HepG2 (cell line): ENCODE results near the gene PSD4. TPM values are rescaled to one million over a fixed set of nuclear protein-coding genes. Genes with fewer than 3 reads are reported as not detected.

Experiments used
- CEBPB ChIP-seq: IDR thresholded peaks from 2 replicates; pipeline ENCODE4 v1.6.1; 2011; ENCODE audit warnings: low read depth, low read length, improper control_type of control experiment, borderline replicate concordance
- EEA1 ChIP-seq: sonication (generic); formaldehyde crosslinking; IDR thresholded peaks from 2 replicates; pipeline ENCODE4 v1.5.1; 2020; ENCODE audit warnings: mild to moderate bottlenecking, missing genetic modification reagents, borderline replicate concordance
- FOSL2 ChIP-seq: sonication (generic); formaldehyde crosslinking; IDR thresholded peaks from 2 replicates; pipeline ENCODE4 v1.4.0; 2020; ENCODE audit warnings: missing genetic modification reagents
- GABPA ChIP-seq, 2 experiments: IDR thresholded peaks; 2 replicates each; pipeline ENCODE4 v1.6.1; 2011 to 2016; ENCODE audit warnings: low read depth in 2 of 2, low read length in 1 of 2, missing biosample characterization in 1 of 2, missing genetic modification characterization in 1 of 2
- KLF6 ChIP-seq: IDR thresholded peaks from 2 replicates; pipeline ENCODE4 v1.8.0; 2016; ENCODE audit warnings: missing biosample characterization, missing genetic modification reagents
- MBD4 ChIP-seq: IDR thresholded peaks from 2 replicates; pipeline ENCODE4 v1.6.1; 2012; ENCODE audit warnings: low read length, inconsistent platforms, borderline replicate concordance
- MIER2 ChIP-seq: IDR thresholded peaks from 2 replicates; pipeline ENCODE4 v1.6.1; 2016; ENCODE audit warnings: missing biosample characterization, missing genetic modification reagents
- NFE2L2 ChIP-seq: fragments of 150-350 bp; IDR thresholded peaks from 2 replicates; pipeline ENCODE4 v1.6.1; 2014; ENCODE audit warnings: low read length
- PCBP1 ChIP-seq: fragments of 200-400 bp; formaldehyde crosslinking; IDR thresholded peaks from 2 replicates; pipeline ENCODE4 v1.6.1; 2017; ENCODE audit warnings: mild to moderate bottlenecking, low read depth, low read length, borderline replicate concordance
- POLR2AphosphoS5 ChIP-seq: IDR thresholded peaks from 2 replicates; pipeline ENCODE4 v1.6.1; 2012; ENCODE audit warnings: low read depth, low read length
- SATB2 ChIP-seq: sonication (generic); formaldehyde crosslinking; IDR thresholded peaks from 2 replicates; pipeline ENCODE4 v1.5.0; 2020; ENCODE audit warnings: missing genetic modification reagents
- SMARCE1 ChIP-seq: fragments of 450-650 bp; IDR thresholded peaks from 2 replicates; pipeline ENCODE4 v1.6.1; 2017; ENCODE audit warnings: borderline replicate concordance
- SP2 ChIP-seq: sonication (generic); formaldehyde crosslinking; IDR thresholded peaks from 2 replicates; pipeline ENCODE4 v1.5.1; 2020; ENCODE audit warnings: mild to moderate bottlenecking, missing genetic modification reagents
- SUZ12 ChIP-seq: fragments of 150-350 bp; IDR thresholded peaks from 2 replicates; pipeline ENCODE4 v1.6.1; 2014; ENCODE audit warnings: low read depth, low read length
- TEAD2 ChIP-seq: sonication (generic); formaldehyde crosslinking; IDR thresholded peaks from 2 replicates; pipeline ENCODE4 v1.9.0; 2021; ENCODE audit warnings: missing genetic modification reagents
- TRIM24 ChIP-seq: sonication (generic); formaldehyde crosslinking; IDR thresholded peaks from 2 replicates; pipeline ENCODE4 v1.8.0; 2022; ENCODE audit warnings: mild to moderate bottlenecking, missing genetic modification reagents
- XRCC5 ChIP-seq: fragments of 200-400 bp; formaldehyde crosslinking; optimal IDR thresholded peaks from 2 replicates; pipeline ENCODE3; 2017; ENCODE audit warnings: mild to moderate bottlenecking, low read length
- ZNF496 ChIP-seq: sonication (generic); formaldehyde crosslinking; IDR thresholded peaks from 2 replicates; pipeline ENCODE4 v1.8.1; 2023; ENCODE audit warnings: mild to moderate bottlenecking, moderate library complexity, missing genetic modification reagents; ENCODE audit not compliant: insufficient replicate concordance
- ZNF607 ChIP-seq: sonication (generic); formaldehyde crosslinking; IDR thresholded peaks from 2 replicates; pipeline ENCODE4 v1.5.1; 2020; ENCODE audit warnings: missing genetic modification reagents, mild to moderate bottlenecking, borderline replicate concordance
- ZNF678 ChIP-seq: sonication (generic); formaldehyde crosslinking; IDR thresholded peaks from 2 replicates; pipeline ENCODE4 v1.4.0; 2020; ENCODE audit warnings: mild to moderate bottlenecking, missing genetic modification reagents
- ZNF776 ChIP-seq: sonication (generic); formaldehyde crosslinking; IDR thresholded peaks from 2 replicates; pipeline ENCODE4 v1.4.0; 2020; ENCODE audit warnings: mild to moderate bottlenecking, missing genetic modification reagents
- ZSCAN25 ChIP-seq: sonication (generic); formaldehyde crosslinking; IDR thresholded peaks from 2 replicates; pipeline ENCODE4 v1.8.0; 2022; ENCODE audit warnings: mild to moderate bottlenecking, missing genetic modification reagents
- polyA plus RNA-seq, 8 experiments: library from polyadenylated mRNA; depleted of rRNA in 3 of 8; stranded (reverse) in 7 of 8; unstranded in 1 of 8; fragments of >200 nt; fragmentation: Illumina TruSeq in 4 of 8; extraction: Trizol in 4 of 8; gene quantifications; 2 replicates each; pipeline versions ENCODE4 v1.2.1 to v1.2.3, GENCODE V29; 2011 to 2016; ENCODE audit warnings: low read depth in 4 of 8, missing spikeins in 1 of 8, mixed read lengths in 1 of 8; ENCODE audit not compliant: insufficient read depth in 1 of 8
- total RNA-seq, 5 experiments: library from RNA; depleted of rRNA; stranded (reverse); fragments of >200 nt; fragmentation: Illumina TruSeq; extraction: Trizol; gene quantifications; 2 replicates each; pipeline ENCODE4 v1.2.3, GENCODE V29; 2016; ENCODE audit warnings: low read depth in 1 of 5
- TF ChIP-seq, protein P1 (sequence below): IDR thresholded peaks from 2 replicates; pipeline ENCODE4 v1.6.1; 2018; ENCODE audit warnings: missing genetic modification reagents
- TF ChIP-seq, protein P2 (sequence below): sonication (generic); formaldehyde crosslinking; IDR thresholded peaks from 2 replicates; pipeline ENCODE4 v1.8.1; 2023; ENCODE audit warnings: mild to moderate bottlenecking, missing genetic modification reagents
- TF ChIP-seq, protein P3 (sequence below): sonication (generic); formaldehyde crosslinking; IDR thresholded peaks from 2 replicates; pipeline ENCODE4 v1.8.1; 2022; ENCODE audit warnings: low read depth, mild to moderate bottlenecking, missing genetic modification reagents
- TF ChIP-seq, protein P4 (sequence below): sonication (generic); formaldehyde crosslinking; IDR thresholded peaks from 2 replicates; pipeline ENCODE4 v1.9.0; 2021; ENCODE audit warnings: missing genetic modification reagents, mild to moderate bottlenecking, borderline replicate concordance
- TF ChIP-seq, protein P5 (sequence below): sonication (generic); formaldehyde crosslinking; IDR thresholded peaks from 2 replicates; pipeline ENCODE4 v1.4.0; 2020; ENCODE audit warnings: missing genetic modification reagents

Gene PSD4
- total and polyA plus RNA-seq, 2 of the 13 experiments (the other 11 are each of a cell fraction or from before 2014, with no cell fraction given), result 5.8 to 9.4 TPM

DNA sequence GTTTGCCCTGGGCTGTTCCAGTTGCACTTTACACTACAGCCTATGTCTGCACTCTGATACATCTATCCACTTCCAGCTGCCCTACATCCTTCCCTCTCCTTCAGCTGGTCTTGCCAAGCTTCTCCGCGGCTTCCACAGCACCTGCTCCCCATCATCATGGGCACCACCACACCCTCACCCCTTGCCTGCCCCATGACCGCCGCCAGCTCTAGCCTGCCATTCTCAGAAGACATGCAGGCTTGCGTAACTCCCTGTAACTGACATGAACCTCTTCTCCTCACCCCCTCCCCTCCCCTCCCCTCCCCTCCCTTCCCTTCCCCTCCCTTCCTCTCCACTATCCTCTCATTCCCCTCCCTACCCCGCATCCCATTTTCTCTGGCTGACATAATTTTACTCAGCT lies 59.0 kb downstream of the PSD4 start (continued):
- no peak for TF ChIP-seq TRIM24 (CRISPR knock-in tag)
- TF ChIP-seq SP2 (CRISPR knock-in tag), result no peak
- no peak for TF ChIP-seq ZNF678 (CRISPR knock-in tag)
- TF ChIP-seq GABPA (IDR thresholded peaks at IDR 0.05; ENCODE audit: low read depth, low read length), result no peak
- TF ChIP-seq GABPA (CRISPR knock-in tag; IDR thresholded peaks at IDR 0.05; ENCODE audit: low read depth), result no peak
- TF ChIP-seq, protein P1, sequence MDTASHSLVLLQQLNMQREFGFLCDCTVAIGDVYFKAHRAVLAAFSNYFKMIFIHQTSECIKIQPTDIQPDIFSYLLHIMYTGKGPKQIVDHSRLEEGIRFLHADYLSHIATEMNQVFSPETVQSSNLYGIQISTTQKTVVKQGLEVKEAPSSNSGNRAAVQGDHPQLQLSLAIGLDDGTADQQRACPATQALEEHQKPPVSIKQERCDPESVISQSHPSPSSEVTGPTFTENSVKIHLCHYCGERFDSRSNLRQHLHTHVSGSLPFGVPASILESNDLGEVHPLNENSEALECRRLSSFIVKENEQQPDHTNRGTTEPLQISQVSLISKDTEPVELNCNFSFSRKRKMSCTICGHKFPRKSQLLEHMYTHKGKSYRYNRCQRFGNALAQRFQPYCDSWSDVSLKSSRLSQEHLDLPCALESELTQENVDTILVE (CRISPR knock-in tag), result no peak
- TF ChIP-seq, protein P2, sequence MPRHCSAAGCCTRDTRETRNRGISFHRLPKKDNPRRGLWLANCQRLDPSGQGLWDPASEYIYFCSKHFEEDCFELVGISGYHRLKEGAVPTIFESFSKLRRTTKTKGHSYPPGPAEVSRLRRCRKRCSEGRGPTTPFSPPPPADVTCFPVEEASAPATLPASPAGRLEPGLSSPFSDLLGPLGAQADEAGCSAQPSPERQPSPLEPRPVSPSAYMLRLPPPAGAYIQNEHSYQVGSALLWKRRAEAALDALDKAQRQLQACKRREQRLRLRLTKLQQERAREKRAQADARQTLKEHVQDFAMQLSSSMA (CRISPR knock-in tag), result no peak
- TF ChIP-seq SMARCE1, result no peak
- TF ChIP-seq CEBPB, result 0 out of 2 replicates have a peak, but pooled peaks have one; percentile 43
- TF ChIP-seq, protein P3, sequence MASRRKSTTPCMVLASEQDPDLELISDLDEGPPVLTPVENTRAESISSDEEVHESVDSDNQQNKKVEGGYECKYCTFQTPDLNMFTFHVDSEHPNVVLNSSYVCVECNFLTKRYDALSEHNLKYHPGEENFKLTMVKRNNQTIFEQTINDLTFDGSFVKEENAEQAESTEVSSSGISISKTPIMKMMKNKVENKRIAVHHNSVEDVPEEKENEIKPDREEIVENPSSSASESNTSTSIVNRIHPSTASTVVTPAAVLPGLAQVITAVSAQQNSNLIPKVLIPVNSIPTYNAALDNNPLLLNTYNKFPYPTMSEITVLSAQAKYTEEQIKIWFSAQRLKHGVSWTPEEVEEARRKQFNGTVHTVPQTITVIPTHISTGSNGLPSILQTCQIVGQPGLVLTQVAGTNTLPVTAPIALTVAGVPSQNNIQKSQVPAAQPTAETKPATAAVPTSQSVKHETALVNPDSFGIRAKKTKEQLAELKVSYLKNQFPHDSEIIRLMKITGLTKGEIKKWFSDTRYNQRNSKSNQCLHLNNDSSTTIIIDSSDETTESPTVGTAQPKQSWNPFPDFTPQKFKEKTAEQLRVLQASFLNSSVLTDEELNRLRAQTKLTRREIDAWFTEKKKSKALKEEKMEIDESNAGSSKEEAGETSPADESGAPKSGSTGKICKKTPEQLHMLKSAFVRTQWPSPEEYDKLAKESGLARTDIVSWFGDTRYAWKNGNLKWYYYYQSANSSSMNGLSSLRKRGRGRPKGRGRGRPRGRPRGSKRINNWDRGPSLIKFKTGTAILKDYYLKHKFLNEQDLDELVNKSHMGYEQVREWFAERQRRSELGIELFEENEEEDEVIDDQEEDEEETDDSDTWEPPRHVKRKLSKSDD (CRISPR knock-in tag), result no peak
- TF ChIP-seq NFE2L2, result no peak
- TF ChIP-seq SATB2 (CRISPR knock-in tag), result no peak
- TF ChIP-seq ZNF776 (CRISPR knock-in tag), result 0 out of 2 replicates have a peak, but pooled peaks have one; percentile 32
- no peak for TF ChIP-seq MBD4
- 0 out of 2 replicates have a peak, but pooled peaks have one; percentile 58 for TF ChIP-seq PCBP1
- no peak for TF ChIP-seq MIER2 (CRISPR knock-in tag)
- peak; percentile 23 for TF ChIP-seq XRCC5
- no peak for TF ChIP-seq KLF6
- no peak for TF ChIP-seq FOSL2 (CRISPR knock-in tag)
- peak; percentile 95 for TF ChIP-seq ZSCAN25 (CRISPR knock-in tag)
- no peak for TF ChIP-seq TEAD2 (CRISPR knock-in tag)
- no peak for TF ChIP-seq ZNF496 (CRISPR knock-in tag)
- TF ChIP-seq, protein P4, sequence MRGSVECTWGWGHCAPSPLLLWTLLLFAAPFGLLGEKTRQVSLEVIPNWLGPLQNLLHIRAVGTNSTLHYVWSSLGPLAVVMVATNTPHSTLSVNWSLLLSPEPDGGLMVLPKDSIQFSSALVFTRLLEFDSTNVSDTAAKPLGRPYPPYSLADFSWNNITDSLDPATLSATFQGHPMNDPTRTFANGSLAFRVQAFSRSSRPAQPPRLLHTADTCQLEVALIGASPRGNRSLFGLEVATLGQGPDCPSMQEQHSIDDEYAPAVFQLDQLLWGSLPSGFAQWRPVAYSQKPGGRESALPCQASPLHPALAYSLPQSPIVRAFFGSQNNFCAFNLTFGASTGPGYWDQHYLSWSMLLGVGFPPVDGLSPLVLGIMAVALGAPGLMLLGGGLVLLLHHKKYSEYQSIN (CRISPR knock-in tag), result no peak
- TF ChIP-seq ZNF607 (CRISPR knock-in tag), result no peak
- TF ChIP-seq, protein P5, sequence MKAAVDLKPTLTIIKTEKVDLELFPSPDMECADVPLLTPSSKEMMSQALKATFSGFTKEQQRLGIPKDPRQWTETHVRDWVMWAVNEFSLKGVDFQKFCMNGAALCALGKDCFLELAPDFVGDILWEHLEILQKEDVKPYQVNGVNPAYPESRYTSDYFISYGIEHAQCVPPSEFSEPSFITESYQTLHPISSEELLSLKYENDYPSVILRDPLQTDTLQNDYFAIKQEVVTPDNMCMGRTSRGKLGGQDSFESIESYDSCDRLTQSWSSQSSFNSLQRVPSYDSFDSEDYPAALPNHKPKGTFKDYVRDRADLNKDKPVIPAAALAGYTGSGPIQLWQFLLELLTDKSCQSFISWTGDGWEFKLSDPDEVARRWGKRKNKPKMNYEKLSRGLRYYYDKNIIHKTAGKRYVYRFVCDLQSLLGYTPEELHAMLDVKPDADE (CRISPR knock-in tag), result no peak
- no peak for TF ChIP-seq POLR2AphosphoS5
- TF ChIP-seq EEA1 (CRISPR knock-in tag), result no peak
- no peak for TF ChIP-seq SUZ12
